HCT116 (cell line): ENCODE measurements around the gene LRRC1. TPM values are rescaled to one million over a fixed set of nuclear protein-coding genes. Genes with fewer than 3 reads are reported as not detected.

Source experiments
- total RNA-seq: library from RNA; stranded (reverse); gene quantifications from one replicate; pipeline ENCODE4 v1.2.1, GENCODE V29; 2021; ENCODE audit not compliant: unreplicated experiment

Gene LRRC1
- total RNA-seq, 1 experiment from 2014 or later: 19.8 TPM

Other genes starting within 250 kb of the LRRC1 start
- 72.0 TPM for gene GCLC, start 249.9 kb upstream of the LRRC1 start, total RNA-seq
- 0.57 TPM for gene KLHL31, start 129.2 kb upstream of the LRRC1 start, total RNA-seq